ENCODE measurements around the gene DRD2. TPM values are rescaled to one million over a fixed set of nuclear protein-coding genes. Genes with fewer than 3 reads are reported as not detected.

The DRD2 gene
- total and polyA plus RNA-seq, 2 of the 13 experiments (the other 11 are each of a cell fraction or from before 2014, with no cell fraction given): not detected

- no peak for TF ChIP-seq SMYD3 (CRISPR knock-in tag; IDR thresholded peaks at IDR 0.05)
- TF ChIP-seq BCL6 (CRISPR knock-in tag; IDR thresholded peaks at IDR 0.05): no peak
- TF ChIP-seq POLR2AphosphoS2 (IDR thresholded peaks at IDR 0.05; ENCODE audit: low read depth, low read length): no peak
- TF ChIP-seq ZNF775 (CRISPR knock-in tag; IDR thresholded peaks at IDR 0.05; ENCODE audit: borderline replicate concordance): no peak
- TF ChIP-seq MLLT10 (CRISPR knock-in tag; IDR thresholded peaks at IDR 0.05): no peak
- TF ChIP-seq KLF9 (CRISPR knock-in tag; IDR thresholded peaks at IDR 0.05; ENCODE audit: low read depth): no peak
Observed at GRCh38 chr11:113394919-113395318, 80.3 kb downstream of the DRD2 start (continued).

DNA sequence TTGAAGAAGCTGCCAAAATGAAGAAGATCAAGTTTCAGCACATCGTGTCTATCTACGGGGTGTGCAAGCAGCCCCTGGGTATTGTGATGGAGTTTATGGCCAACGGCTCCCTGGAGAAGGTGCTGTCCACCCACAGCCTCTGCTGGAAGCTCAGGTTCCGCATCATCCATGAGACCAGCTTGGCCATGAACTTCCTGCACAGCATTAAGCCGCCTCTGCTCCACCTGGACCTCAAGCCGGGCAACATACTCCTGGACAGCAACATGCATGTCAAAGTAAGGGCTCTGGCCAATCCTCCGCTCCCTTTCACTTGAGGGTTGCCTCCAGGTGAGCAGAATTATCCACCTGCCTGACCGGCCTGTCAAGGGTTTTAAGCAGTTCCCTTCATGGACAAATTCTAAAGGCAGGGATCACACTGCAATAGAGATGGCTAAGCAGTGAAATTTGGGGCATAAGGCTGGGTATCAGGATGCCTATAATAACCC, 81.7 kb downstream of the DRD2 start:
- Histone ChIP-seq H4K20me1 (ENCODE audit: insufficient read depth, low read length) (no peaks in the 10 kb centered on the region), H3K4me3 (replicated peaks in 1 of 3; ENCODE audit: insufficient read depth in 1 of 3, low read depth in 2 of 3, low read length in 3 of 3) (no peak overlapping the region), H3K36me3 (replicated peaks in 1 of 2; ENCODE audit: control insufficient read depth in 1 of 2, insufficient read depth in 2 of 2, low read length in 2 of 2) (no peaks in the 10 kb centered on the region), H3K27me3 (ENCODE audit: control insufficient read depth in 1 of 2, insufficient read depth in 2 of 2, low read length in 2 of 2) (peaks cover 1 to 11% of the 10 kb centered on the region in 2 experiments; a peak in 4 of 5 replicates), H3K79me2 (ENCODE audit: insufficient read depth, low read length) (no peaks in the 10 kb centered on the region), H3K4me1 (ENCODE audit: insufficient read depth, low read length) (no peaks in the 10 kb centered on the region), H3K27ac (ENCODE audit: extremely low read length, insufficient read depth, low read length) (no peak overlapping the region), H3K9me3 (ENCODE audit: low read length) (no peaks in the 10 kb centered on the region), H2AFZ (ENCODE audit: low read length) (no peak overlapping the region), H3K4me2 (ENCODE audit: low read depth, low read length) (no peak overlapping the region), H3K9ac (ENCODE audit: insufficient read depth, low read depth, low read length) (no peak overlapping the region)
- 15% methylated on average over 8 of the region's 8 CpGs for WGBS (ENCODE audit: low lambda C conversion rate)
- DNase-seq (ENCODE audit: low spot score) (no peak), ATAC-seq (no peak), FAIRE-seq (no peak)
- ChIA-PET CTCF (ENCODE audit: low intra/inter-chr PET ratio, low total read pairs) (no interaction called here), POLR2A (no interaction called here)
- in situ Hi-C loops (cut with HindIII; ENCODE audit: extremely low pct_ligation_motif_present, low pct_unique_long_range_greater_than_20kb): no loop called here
- TF ChIP-seq ZSCAN31 (CRISPR knock-in tag; IDR thresholded peaks at IDR 0.05; ENCODE audit: low read depth) (no peak), POGZ (CRISPR knock-in tag; IDR thresholded peaks at IDR 0.05) (no peak), ZNF501 (CRISPR knock-in tag; IDR thresholded peaks at IDR 0.05) (no peak), POGK (CRISPR knock-in tag; conservative IDR thresholded peaks at IDR 0.05) (no peak), MIER3 (CRISPR knock-in tag; IDR thresholded peaks at IDR 0.05; ENCODE audit: borderline replicate concordance) (no peak)
- TF ChIP-seq, protein P1, sequence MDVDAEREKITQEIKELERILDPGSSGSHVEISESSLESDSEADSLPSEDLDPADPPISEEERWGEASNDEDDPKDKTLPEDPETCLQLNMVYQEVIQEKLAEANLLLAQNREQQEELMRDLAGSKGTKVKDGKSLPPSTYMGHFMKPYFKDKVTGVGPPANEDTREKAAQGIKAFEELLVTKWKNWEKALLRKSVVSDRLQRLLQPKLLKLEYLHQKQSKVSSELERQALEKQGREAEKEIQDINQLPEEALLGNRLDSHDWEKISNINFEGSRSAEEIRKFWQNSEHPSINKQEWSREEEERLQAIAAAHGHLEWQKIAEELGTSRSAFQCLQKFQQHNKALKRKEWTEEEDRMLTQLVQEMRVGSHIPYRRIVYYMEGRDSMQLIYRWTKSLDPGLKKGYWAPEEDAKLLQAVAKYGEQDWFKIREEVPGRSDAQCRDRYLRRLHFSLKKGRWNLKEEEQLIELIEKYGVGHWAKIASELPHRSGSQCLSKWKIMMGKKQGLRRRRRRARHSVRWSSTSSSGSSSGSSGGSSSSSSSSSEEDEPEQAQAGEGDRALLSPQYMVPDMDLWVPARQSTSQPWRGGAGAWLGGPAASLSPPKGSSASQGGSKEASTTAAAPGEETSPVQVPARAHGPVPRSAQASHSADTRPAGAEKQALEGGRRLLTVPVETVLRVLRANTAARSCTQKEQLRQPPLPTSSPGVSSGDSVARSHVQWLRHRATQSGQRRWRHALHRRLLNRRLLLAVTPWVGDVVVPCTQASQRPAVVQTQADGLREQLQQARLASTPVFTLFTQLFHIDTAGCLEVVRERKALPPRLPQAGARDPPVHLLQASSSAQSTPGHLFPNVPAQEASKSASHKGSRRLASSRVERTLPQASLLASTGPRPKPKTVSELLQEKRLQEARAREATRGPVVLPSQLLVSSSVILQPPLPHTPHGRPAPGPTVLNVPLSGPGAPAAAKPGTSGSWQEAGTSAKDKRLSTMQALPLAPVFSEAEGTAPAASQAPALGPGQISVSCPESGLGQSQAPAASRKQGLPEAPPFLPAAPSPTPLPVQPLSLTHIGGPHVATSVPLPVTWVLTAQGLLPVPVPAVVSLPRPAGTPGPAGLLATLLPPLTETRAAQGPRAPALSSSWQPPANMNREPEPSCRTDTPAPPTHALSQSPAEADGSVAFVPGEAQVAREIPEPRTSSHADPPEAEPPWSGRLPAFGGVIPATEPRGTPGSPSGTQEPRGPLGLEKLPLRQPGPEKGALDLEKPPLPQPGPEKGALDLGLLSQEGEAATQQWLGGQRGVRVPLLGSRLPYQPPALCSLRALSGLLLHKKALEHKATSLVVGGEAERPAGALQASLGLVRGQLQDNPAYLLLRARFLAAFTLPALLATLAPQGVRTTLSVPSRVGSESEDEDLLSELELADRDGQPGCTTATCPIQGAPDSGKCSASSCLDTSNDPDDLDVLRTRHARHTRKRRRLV (CRISPR knock-in tag; IDR thresholded peaks at IDR 0.05): no peak
- intact Hi-C loops (cut with micrococcal nuclease; ENCODE audit: unreplicated experiment): no loop called here
- BruUV-seq (replicated peaks): no TSS peak
